GM19324 (cell line): ENCODE results near the gene BCL7C.
"Not testable (repeated sequence)": the region's sequence is repeated elsewhere in the genome, so short reads cannot be mapped to it uniquely, and the experiment has no call there.

Experiments used
- ATAC-seq: cut with Tn5 transposase; IDR thresholded peaks from one replicate; pipeline ENCODE4 v1.9.1; 2021; ENCODE audit warnings: mild to moderate bottlenecking, moderate library complexity; ENCODE audit not compliant: unreplicated experiment, low FRiP score

The BCL7C gene

GRCh38 chr16:30874244-30874820 lies 19.5 kb downstream of the BCL7C start:
- ATAC-seq, result no peak

DNA sequence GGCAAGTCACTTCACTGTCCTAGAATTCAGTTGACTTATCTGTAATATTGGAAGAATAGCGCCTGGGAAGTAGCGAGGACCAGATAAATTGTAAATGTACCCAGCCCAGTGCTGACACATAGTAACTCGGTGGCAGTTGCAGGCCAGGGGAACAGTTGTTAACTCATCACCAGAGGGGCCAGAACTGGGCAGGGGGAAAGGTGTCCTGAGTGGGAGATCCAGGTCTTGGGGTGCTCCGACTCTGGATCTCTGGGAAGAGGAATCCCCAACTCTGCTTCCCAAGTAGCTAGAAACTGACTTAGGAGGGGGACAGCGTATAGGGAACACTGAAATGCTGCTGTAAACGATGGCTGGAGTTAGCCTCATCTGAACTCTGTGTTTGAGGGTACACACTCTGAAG lies 23.0 kb downstream of the BCL7C start:
- ATAC-seq, result no peak

GRCh38 chr16:30867747-30868146 lies 26.1 kb downstream of the BCL7C start:
- no peak for ATAC-seq

DNA sequence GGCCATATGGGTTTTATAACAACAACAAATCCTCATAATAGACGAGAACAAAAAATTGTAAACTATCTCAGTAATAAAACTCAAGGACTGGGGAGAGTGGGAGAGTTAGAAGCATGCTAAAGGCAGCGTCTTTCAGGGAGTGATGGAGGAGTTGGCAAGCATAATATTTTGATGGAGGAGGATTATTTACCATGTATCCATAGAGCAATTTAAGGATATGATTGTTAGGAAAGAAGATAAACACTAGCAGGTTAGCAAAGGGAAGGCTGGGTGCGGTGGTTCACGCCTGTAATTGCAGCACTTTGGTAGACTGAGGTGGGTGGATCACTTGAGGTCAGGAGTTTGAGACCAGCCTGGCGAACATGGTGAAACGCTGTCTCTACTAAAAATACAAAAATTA lies 27.8 kb downstream of the BCL7C start:
- ATAC-seq, result no peak

DNA sequence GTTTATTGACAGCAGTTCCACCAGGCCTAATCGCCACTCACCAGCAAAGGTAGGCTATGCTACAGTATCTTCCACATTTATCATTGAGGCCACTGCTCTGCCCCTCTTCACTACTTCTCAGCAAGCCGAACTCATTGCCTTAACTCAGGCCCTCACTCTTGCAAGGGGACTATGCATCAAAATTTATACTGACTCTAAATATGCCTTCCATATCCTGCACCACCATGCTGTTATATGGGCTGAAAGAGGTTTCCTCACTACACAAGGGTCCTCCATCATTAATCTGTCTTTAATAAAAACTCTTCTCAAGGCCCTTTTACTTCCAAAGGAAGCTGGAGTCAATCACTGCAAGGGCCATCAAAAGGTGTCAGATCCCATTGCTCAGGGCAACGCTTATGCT lies 30.7 kb downstream of the BCL7C start:
- not testable (repeated sequence) for ATAC-seq

DNA sequence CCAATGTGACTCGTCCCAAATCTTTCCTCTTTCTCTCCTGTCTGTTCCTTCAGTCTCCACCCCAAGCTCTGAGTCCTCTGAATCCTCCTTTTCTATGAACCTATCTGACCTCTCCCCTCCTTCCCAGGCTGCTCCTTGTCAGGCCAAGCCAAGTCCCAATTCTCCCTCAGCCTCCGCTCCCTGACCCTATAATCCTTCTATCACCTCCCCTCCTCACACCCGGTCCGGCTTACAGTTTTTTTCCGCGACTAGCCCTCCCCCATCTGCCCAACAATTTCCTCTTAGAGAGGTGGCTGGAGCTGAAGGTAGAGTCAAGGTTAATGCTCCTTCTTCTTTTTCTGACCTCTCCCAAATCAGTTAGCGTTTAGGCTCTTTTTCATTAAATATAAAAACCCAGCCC lies 33.1 kb downstream of the BCL7C start:
- not testable (repeated sequence) for ATAC-seq

DNA sequence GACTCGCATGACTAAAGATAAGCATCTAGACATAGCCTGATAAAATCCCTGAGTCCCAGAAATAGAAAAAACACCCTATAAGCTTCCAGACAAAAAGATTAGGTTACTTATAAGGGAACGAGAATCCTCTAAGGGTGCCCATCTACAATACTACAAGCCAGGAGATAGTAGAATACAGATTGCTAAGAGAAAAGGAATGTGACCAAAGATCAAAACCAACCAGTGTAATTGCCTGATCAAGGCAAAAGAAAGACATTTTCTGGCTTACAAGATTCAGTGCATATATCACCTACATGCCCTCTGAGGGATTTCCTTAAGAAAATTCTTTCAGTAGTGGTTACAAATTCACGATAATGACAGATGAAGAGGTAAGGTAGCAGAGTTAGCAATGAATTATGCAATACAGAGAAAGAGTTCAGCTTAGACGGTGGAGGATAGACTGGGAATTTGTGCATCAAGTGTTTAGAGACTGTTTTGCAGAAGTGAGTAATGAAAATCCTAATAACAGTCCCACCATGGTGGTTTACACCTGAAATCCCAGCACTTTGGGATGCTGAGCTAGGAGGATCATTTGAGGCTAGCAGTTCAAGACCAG lies 35.0 kb downstream of the BCL7C start:
- no peak for ATAC-seq

GRCh38 chr16:30858111-30858495 lies 35.8 kb downstream of the BCL7C start:
- ATAC-seq, result no peak

GRCh38 chr16:30853758-30854157 lies 40.1 kb downstream of the BCL7C start:
- no peak for ATAC-seq

DNA sequence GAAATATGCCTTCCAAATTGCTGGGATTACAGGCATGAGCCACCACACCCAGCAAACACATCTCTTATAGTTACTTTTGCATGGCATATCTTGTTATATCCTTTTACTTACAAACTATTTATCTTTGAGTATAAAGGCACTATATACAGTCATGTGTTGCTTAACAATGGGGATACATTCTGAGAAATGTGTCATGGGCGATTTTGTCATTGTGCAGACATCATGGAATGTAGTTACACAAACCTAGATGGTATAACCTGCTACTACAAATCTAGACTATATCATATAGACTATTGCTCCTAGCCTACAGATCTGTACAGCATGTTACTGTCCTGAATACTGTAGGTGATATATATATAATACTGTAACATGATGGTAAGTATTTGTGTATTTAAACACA lies 43.6 kb downstream of the BCL7C start:
- ATAC-seq, result no peak

- ATAC-seq, result no peak
Measured at GRCh38 chr16:30846649-30847402, 47.1 kb downstream of the BCL7C start.

- ATAC-seq, result no peak
Measured at GRCh38 chr16:30844671-30845449, 49.0 kb downstream of the BCL7C start.

DNA sequence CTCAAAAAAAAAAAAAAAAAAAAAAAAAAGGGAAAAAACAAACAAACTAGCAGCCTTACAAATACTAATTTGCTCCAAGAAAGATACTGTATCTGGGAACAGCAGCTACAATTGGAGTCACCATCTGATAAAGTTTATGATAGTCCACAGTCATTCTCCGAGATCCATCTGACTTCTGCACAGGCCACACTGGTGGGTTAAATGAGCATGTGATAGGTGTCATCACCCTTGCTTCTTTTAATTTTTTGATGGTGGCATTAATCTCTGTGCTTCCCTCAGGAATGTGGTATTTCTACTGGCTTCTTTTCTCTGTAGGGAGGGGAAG lies 49.6 kb downstream of the BCL7C start:
- ATAC-seq, result no peak

- ATAC-seq, result no peak
Measured at GRCh38 chr16:30843501-30843900, 50.4 kb downstream of the BCL7C start.

- ATAC-seq, result no peak
Measured at GRCh38 chr16:30842971-30843370, 50.9 kb downstream of the BCL7C start.

- no peak for ATAC-seq
Measured at GRCh38 chr16:30841332-30841731, 52.5 kb downstream of the BCL7C start.

GRCh38 chr16:30840611-30841010 lies 53.3 kb downstream of the BCL7C start:
- ATAC-seq, result no peak

GRCh38 chr16:30839523-30840227 lies 54.2 kb downstream of the BCL7C start:
- no peak for ATAC-seq

- ATAC-seq, result no peak
Measured at GRCh38 chr16:30838876-30839471, 54.9 kb downstream of the BCL7C start.

- ATAC-seq, result no peak
Measured at GRCh38 chr16:30837904-30838303, 56.0 kb downstream of the BCL7C start.
